Left lung (tissue), 10 donors: ENCODE measurements around the gene LMTK3. TPM values are rescaled to one million over a fixed set of nuclear protein-coding genes. Genes with fewer than 3 reads are reported as not detected.
A peak's percentile ranks its signal among the peaks of the same experiment; 100 is the strongest.

Experiments used
- ATAC-seq: fragments of 200-7000 bp; cut with Tn5 transposase; one replicate; pipeline ENCODE4 v1.9.1; 2020; ENCODE audit warnings: moderate library complexity
- DNase-seq, 4 donors: peaks; one replicate each; pipeline ENCODE4 v3.0.0-alpha.2; 2013 to 2020
- H3K27ac ChIP-seq, 2 donors: fragments of 200-600 bp; sonication (generic) in 1 of 2; one replicate each; pipeline versions ENCODE4 v1.5.0 to v1.8.0; 2020 to 2021
- H3K27me3 ChIP-seq, 2 donors: fragments of 200-600 bp; sonication (generic) in 1 of 2; one replicate each; pipeline versions ENCODE4 v1.5.0 to v1.8.0; 2020 to 2021
- H3K36me3 ChIP-seq, 2 donors: fragments of 200-600 bp; sonication (generic) in 1 of 2; one replicate each; pipeline versions ENCODE4 v1.5.0 to v1.8.0; 2020 to 2021
- H3K4me1 ChIP-seq, 2 donors: fragments of 200-600 bp; one replicate each; pipeline ENCODE4 v1.8.0; 2021
- H3K4me3 ChIP-seq, 2 donors: fragments of 200-600 bp; sonication (generic) in 1 of 2; one replicate each; pipeline versions ENCODE4 v1.5.0 to v1.8.0; 2020 to 2021; ENCODE audit warnings: mild to moderate bottlenecking in 1 of 2
- H3K9me3 ChIP-seq, 2 donors: fragments of 200-600 bp; sonication (generic) in 1 of 2; one replicate each; pipeline versions ENCODE4 v1.5.0 to v1.8.0; 2020 to 2021
- CTCF ChIP-seq, 2 donors: fragments of 200-600 bp; sonication (generic) in 1 of 2; IDR thresholded peaks; one replicate each; pipeline versions ENCODE4 v1.5.0 to v1.8.0; 2021; ENCODE audit warnings: antibody characterized with exemption in 2 of 2
- intact Hi-C, 2 donors: fragments of 100-400 bp; cut with DNase I; formaldehyde crosslinking; loops; one replicate each; pipeline versions ENCODE4 v1.11.2 to v1.14.2; 2022
- polyA plus RNA-seq, 6 donors: library from polyadenylated mRNA; unstranded; fragments of 120-200 nt; gene quantifications; one replicate each; pipeline ENCODE4 v1.2.1, GENCODE V29; 2013; ENCODE audit not compliant: insufficient read length in 6 of 6
- total RNA-seq, 2 donors: library from RNA; stranded (reverse); fragmentation: NEBNext Ultra II Directional; extraction: Animal tissue kit (Norgen Biotek cat#: 25700); gene quantifications; one replicate each; pipeline ENCODE4 v1.2.1, GENCODE V29; 2021
- donor health status: DM: no; HTN: yes; CAD: no.
- donor health status: DM: no; HTN: no; CAD: no.

The LMTK3 gene
- total and polyA plus RNA-seq, 8 donors = 1.7 to 9.5 (median 3.1) TPM

- Histone ChIP-seq H3K27ac (no peak overlapping the region), H3K4me1 (peaks cover 0 to 5% of the 10 kb centered on the region in 2 donors), H3K27me3 (peaks cover 0 to 28% of the 10 kb centered on the region in 2 donors), H3K4me3 (no peak overlapping the region), H3K36me3 (no peaks in the 10 kb centered on the region), H3K9me3 (no peaks in the 10 kb centered on the region)
- DNase-seq = no peak
- intact Hi-C loops = no loop called here
- no peak for TF ChIP-seq CTCF (IDR thresholded peaks at IDR 0.05)
- no peak for ATAC-seq
Measured at GRCh38 chr19:48547722-48548121, 36.1 kb upstream of the LMTK3 start.

- Histone ChIP-seq H3K4me1 (peaks cover 0 to 5% of the 10 kb centered on the region in 2 donors), H3K27ac (no peak overlapping the region), H3K9me3 (no peaks in the 10 kb centered on the region), H3K4me3 (no peak overlapping the region), H3K36me3 (no peaks in the 10 kb centered on the region), H3K27me3 (peaks cover 0 to 16% of the 10 kb centered on the region in 2 donors)
- DNase-seq = no peak
- no peak for ATAC-seq
- intact Hi-C loops = no loop called here
- no peak for TF ChIP-seq CTCF (IDR thresholded peaks at IDR 0.05)
Measured at GRCh38 chr19:48544856-48545750, 33.5 kb upstream of the LMTK3 start.

- ATAC-seq (peak; percentile 89), DNase-seq (peak in 3 of 4 donors; percentile 63 to 79 (median 76))
- Histone ChIP-seq H3K36me3 (no peaks in the 10 kb centered on the region), H3K4me1 (peaks cover 0 to 5% of the 10 kb centered on the region in 2 donors), H3K27ac (no peak overlapping the region), H3K27me3 (peaks cover 0 to 12% of the 10 kb centered on the region in 2 donors), H3K9me3 (no peaks in the 10 kb centered on the region), H3K4me3 (no peak overlapping the region)
- intact Hi-C loops = no loop called here
- TF ChIP-seq CTCF (IDR thresholded peaks at IDR 0.05) = no peak
Measured at GRCh38 chr19:48543121-48543710, 31.6 kb upstream of the LMTK3 start.

GRCh38 chr19:48541813-48542212 lies 30.2 kb upstream of the LMTK3 start:
- Histone ChIP-seq H3K4me1 (peaks cover 0 to 5% of the 10 kb centered on the region in 2 donors), H3K36me3 (no peaks in the 10 kb centered on the region), H3K27ac (no peak overlapping the region), H3K27me3 (peaks cover 0 to 12% of the 10 kb centered on the region in 2 donors), H3K4me3 (no peak overlapping the region), H3K9me3 (no peaks in the 10 kb centered on the region)
- intact Hi-C loops = no loop called here
- DNase-seq = peak in 1 of 4 donors; percentile 24
- no peak for TF ChIP-seq CTCF (IDR thresholded peaks at IDR 0.05)
- no peak for ATAC-seq

- Histone ChIP-seq H3K9me3 (no peaks in the 10 kb centered on the region), H3K27me3 (peaks cover 0 to 5% of the 10 kb centered on the region in 2 donors), H3K4me3 (no peak overlapping the region), H3K4me1 (peaks cover 0 to 5% of the 10 kb centered on the region in 2 donors), H3K36me3 (no peaks in the 10 kb centered on the region), H3K27ac (no peak overlapping the region)
- peak in 1 of 4 donors; percentile 34 for DNase-seq
- TF ChIP-seq CTCF (IDR thresholded peaks at IDR 0.05) = no peak
- ATAC-seq = no peak
- intact Hi-C loops = no loop called here
Measured at GRCh38 chr19:48540110-48540509, 28.5 kb upstream of the LMTK3 start.
